ENCODE measurements around the gene RELN.

RELN gene

DNA sequence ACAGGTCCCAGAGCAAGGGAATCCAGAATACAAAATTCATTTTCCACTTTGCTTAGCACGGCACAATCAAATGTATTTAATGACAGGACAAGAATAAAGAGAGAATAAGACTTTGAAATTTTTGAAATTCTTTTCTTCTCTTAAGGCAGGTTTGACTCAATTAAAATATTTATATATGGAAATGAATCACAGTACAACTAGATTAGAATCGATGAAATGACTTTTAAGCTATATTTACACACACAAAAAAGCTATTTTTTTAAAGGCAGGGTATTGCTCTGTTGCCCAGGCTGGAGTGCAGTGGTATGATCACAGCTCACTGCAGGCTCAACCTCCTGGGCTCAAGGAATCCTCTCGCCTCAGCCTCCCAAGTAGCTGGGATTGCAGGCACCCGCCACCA, 278.0 kb downstream of the RELN start:
- DNase-seq, result no peak

DNA sequence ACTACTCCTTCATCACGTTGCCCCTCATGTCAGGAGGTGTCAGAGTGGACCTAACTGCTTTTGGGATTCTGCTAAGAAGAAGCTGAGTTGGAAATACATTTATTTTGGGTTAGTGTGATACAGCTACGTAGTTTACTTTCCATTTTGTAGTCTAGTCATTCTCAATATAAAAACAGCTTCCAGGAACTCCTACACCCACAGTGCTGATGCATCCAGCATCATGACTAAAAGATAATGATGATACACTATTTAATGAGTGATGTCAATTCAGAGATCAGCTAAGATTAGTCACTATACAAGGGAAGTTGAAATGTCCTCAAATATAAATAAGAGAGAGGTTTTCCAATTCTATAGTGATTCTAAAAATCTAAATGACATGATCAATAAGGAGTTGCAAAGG, 279.2 kb downstream of the RELN start:
- no peak for DNase-seq

DNA sequence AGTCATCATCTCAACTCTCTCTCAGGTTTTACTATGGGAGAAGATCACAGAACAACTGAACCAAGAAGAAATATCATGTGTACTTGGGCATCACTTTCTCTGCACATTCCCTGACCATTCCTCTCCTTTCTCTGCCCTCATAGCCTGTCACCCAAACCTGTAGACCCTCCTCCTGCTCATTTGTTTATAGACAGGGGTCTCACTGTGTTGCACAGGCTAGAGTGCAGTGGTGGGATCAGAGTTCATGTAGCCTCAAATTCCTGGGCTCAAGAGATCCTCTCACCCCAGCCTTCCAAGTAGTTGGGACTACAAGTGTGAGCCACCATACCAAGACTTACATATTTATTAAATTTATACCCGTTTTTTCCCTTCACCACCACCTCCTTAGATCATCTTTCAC, 282.7 kb downstream of the RELN start:
- DNase-seq, result no peak

DNA sequence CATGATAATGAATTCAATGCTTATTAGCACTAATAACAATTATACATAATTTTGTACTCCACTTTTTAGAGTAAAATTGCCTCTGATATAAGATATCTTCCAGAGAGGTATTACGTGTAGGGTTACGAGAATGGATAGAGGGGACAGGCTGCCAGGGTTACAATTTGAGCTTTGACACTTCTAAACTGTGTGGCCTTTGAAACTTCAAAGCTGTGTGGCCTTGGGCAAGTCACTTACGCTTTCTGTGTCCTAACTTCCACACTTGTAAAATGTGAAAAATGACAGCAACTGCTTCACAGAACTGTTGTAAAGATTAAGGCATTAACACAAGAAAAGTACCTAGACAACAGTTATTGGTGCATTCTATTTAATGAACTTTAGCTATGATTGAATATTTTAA, 283.9 kb downstream of the RELN start:
- DNase-seq, result no peak

DNA sequence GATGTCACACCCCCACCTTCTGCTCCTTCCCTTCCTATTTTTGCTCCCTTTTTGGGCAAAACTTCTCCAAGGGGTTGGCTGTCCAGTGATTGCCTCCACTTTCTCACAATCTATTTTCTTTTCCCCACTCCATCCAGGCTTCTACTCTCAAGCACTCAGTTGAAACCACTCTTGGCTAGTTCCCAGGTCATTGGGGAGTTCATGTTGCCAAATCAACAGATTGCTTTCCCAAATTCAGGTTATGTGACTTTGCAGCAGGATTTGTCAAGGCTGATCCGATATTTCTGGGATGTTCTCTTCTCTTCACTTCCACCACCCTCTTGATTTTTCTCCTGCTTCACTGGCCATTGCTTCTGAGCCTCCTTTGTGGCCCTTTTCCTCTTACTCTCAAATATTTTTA, 284.8 kb downstream of the RELN start:
- no peak for DNase-seq

DNA sequence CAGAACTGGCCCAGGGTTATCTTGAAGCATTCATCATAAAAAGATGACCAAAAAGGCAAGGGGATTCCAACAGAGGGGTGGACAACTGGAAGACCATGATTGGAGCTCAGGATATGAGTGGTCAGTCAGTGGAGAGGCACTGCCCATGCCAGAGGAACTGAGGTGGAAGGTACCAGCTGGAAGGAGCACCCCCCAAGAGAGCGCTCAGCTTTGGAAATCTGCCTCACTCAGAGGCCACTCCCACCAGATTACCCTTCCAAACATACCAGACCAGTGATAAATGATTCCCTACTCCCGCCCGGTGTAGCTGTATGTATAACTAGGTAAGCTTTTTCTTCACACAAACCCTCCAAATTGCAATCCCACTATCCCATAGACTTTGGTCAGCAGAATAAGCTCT, 286.5 kb downstream of the RELN start:
- DNase-seq, result no peak

DNA sequence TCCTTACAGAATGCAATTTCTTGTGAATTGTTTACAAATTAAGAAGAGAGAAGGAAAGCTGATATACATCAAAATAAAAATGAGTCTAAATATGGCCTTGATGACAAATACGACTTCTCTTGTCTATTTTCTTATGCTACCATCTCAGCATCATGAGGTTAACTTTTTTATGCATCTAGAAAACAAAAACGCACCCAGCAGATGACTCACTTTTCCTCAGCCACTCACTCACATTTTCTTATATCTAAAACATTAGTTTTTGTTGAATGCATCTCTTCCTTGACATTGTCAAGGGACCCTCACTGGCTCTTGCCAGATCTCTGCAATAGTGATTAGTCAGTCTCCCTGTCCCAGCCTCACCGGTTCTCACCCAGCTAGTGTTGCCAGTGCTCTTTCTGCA, 287.0 kb downstream of the RELN start:
- no peak for DNase-seq

DNA sequence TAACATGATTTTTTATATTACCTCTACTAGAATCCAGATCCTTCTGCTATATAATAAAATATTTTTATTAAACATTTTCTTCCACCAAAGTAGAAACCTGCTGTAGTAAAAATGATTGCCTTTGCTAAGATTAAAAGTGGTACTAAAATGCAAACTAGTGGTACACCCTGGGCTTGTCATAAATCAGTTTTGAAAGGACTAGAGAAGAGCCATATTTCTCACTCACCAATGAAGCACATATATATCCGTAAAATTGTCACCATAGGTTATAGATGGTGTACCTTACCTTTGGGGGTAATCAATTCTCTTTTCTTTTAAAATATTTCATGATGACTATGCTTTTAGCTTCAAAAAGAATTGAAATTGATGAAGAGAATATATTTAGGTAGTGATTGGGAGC, 290.4 kb downstream of the RELN start:
- DNase-seq, result no peak

DNA sequence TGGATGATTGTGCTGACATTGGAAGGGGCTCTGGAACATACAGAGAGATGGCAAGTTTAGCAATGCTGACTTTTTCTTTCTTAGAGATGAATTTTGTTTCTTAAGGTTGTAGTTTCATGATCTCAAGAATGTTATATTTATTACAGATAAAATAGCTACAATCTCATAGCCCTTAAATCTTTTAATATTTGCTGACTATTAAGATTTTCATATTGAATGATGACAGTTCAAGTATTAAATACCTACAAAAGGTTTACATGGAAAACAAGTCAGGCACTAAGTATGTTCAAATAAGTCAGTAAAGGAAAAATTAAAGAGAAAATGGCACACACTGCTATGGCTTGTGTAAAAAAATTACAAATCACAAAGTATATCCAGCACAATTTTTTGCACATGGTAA, 291.4 kb downstream of the RELN start:
- DNase-seq, result no peak

DNA sequence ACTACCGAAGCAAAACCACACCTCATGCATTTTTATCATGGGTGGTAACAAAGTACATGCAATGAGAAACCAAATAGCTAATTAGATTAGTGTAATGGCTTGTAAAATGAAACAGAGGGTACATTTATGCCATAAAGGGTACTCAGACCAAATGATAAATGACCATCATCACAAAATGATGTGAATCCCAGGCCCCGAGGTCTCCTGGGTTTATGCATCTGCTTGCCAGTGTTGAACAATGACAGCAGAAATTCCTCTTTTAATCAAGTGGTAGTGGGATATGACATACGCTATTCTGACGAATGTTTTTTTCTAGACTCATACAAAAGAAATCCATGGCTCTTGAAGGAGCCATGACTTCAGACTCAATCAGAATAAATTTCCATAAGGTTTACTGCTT, 293.9 kb downstream of the RELN start:
- DNase-seq, result no peak

DNA sequence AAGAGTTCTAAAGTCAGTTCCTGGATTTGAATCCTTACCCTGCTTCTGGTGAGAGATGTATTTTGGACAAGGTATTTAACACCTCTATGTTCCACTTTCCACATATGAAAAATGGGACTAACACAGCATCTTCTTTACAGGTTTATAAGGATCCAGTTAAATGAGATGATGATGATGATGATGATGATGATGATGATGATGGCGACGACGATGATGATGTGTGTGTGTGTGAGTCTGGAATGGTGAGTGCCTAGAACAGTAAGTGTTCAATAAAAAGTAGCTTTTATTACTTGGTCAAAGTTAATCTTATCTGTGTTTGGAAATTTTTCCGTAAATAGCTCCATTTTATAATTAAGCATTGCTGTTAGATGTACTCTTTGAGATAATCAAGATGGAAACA, 295.2 kb downstream of the RELN start:
- DNase-seq, result no peak

DNA sequence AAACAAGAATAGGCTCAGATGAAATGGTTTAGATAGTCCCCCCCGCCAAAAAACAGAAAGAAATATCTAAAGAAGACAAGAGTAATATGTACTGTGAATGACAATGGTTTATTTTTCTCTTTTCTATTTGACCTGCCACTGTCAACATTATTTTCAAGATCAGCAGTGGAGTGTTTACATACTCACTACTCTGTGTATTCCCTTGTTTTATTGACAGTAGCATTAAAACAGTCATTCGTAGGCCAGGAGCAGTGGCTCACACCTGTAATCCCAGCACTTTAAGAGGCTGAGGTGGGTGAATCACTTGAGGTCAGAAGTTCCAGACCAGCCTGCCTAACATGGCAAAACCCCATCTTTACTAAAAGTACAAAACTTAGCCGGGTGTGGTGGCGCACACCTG, 298.2 kb downstream of the RELN start:
- no peak for DNase-seq

DNA sequence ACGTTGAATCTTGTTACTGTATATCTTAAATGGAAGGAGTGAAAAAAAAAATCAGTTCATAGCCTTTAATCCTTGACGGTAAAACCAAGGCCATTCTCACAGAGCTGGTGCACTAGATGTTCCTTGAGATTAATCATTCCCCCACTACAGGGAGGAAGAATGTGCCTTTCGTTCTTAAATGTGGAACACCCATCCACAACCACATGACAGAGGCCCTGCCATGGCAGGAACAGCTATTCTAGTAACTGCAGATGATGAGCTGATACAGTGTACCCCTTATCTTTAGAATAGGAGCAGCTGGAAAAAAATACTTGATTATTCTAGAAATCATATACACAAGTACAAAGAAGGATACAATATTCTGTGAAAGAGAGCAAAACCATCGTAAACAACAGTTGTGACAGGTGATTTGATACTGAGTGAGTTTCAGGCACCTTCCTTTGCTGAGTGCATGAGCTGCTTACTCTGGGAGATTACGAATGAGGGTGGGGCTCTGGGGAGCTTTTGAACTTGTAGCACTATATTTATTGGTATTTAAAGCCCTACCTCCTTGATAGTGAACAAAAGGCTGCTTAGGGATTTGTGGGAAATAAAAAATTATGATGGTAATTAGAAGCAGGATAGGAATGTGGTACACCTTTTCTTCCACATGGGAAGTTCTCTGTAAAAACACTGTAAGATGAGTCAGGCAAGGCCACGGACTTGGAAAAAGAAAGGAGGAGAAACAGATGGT, 299.1 kb downstream of the RELN start:
- no peak for DNase-seq

DNA sequence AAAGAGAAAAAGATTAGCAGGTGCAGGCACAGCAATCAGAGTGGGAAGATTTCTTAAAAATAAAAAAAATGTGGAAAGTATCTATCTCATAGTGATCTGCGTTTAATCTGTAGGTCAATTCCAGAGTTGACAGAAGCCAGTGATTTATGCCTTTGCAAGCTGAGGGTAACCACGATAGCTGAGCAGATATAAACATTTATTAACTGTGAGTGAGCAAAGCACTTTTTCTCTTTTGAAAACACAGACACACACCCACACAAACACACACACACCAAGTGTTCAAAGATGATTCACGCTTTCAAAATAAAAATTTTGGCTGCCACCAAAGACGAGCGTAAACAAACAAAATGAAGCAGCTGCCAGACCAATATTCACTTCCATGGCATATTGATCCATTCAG, 300.2 kb downstream of the RELN start:
- no peak for DNase-seq

DNA sequence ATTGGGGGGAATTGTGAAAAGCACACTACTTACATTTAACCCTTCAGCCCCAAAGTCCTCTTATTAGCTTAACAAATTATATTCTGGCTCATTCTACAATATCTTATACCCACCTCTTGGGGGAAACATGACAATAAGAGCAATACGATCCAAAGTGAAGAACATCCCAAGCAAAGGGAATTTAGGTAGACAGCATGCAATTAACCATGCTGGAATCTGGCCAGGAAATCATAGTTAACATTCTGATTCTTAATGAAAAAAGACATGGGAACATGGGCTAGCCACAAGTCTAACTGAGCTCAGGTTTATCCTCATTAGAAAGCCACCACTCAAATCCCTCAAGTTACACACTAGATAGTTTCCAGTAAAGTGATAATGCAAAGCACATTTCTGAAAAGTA, 301.5 kb downstream of the RELN start:
- DNase-seq, result no peak

DNA sequence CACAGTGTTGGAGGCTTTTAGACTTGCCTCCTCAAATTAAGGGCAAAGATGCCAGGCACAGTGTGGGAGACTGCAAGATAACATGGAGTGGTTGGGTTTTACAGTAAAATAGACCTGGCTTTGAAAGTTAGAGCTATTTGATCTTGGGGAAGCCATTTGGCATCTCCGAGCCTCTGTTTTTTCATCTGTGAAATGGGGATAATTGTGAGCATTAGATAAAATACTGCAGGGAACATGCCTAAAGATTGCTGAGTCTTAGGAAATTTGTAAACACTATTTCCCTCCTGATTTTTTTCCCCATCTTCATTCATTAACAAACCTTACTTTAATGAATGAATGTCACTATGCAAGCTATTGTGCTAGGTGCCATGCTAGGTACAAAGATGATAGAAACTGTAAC, 302.2 kb downstream of the RELN start:
- DNase-seq, result no peak

DNA sequence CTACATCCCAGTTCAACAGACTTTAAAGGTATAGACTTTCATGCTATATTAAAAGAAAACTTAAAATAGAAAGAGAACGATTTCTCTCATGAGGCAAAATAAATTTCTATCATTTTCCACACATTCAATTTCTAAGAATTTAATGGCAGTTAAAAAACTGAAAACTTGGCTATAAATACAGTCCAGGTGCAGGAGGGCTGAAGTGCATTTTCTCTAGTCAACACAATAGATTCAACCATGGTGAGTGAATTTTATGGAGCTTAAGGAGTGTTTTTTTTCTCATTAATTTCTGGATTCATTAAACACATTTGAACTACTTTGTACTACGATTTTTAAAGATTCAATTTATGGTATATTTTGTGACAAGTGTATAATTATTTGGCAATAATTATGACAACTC, 302.7 kb downstream of the RELN start:
- no peak for DNase-seq

DNA sequence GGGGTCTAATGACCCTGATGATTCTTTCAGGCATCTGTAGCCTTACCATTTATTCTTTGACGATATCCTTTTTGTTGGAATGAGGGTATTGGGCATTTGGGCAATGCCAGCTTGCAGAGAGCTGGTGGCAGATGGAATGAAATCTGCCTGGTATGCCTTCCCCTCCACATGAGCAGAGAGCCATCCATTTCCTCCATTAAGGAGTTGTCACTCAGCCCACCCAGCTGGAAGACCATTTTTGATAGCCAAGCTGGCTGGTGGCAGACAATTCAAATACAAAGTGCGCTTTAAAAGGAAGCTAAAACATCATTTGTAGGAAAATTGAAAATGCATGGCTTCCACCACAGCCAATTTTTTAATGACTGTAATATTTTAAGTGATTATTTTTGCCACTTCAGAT, 303.4 kb downstream of the RELN start:
- no peak for DNase-seq

DNA sequence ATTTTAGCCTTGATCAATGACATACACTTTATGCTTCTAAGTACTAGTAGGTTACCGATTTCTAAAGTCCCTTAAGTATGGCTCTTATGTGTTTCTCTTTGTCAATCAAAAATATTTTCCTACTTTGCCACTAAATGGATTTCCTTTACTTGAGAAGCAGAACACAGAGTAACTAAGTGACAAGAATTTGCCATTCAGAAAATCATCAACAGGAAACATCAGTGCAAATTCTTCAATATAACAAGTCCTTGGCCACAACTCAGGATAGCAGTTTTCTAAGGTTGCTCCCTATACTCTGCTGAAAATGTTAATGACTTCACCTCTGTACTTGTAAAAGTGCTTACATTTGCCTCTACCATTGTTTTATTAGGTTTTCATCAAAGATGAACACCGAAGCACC, 303.8 kb downstream of the RELN start:
- DNase-seq, result no peak

DNA sequence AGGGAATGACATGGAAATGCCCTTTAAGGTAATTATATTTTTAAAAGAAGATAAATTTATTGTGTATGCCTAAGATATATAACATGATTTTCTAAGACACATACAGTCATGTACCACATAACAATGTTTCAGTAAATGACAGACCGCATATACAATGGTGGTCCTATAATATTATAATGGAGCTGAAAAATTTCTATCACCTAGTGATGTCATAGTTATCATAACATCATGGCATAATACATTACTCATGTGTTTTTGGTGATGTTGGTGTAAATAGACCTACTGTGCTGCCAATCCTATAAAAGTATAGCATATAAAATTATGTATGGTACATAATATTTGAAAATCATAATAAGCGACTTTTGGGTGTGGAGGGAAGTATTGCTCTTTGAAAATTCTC, 306.1 kb downstream of the RELN start:
- no peak for DNase-seq

DNA sequence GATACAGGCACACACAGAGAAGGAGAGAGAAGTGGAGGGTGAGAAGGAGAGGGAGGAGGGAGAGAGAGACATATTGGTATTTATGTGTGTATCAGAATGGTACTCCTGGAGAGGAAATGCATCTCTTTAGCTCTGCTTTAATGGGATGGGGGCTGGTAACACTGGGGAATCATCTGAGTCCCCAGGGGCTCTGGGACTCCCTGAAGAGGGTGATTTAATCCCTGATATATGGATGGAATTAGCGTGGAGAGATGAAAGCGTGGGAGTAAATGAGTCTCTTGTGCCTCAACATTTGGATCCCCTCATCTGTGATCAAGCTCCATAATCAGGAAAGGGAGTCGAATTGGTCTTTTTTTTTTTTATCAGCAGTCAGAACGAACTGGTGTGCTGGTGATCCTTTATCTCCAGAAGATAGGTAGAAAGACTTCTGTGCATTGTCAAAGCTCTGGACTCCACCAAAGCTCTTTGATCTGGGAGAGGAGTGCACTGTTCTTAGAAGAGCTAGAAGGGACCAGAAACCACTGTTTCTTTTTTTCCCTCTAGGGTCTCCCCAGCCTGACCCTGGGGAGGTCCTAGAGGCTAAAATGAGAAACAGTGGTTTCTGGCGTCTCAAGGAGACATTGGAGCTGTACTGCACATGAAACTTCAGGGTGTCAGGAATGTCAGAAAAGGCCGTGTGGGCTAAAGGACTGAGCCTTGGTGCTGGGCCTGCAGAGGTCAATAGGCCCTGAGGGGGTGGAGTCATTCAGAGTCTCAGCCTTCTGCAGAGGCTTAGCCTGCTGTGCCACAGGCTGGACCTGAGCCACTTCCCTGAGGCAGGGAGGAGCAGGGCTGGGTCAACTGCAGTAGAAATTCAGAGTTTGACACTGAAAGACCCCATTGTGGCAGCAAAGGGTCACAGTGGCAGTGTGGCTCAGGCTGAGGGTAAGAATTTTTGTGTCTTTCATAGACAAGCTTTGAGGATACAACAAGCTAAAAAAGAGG, 309.0 kb downstream of the RELN start:
- DNase-seq, result no peak

DNA sequence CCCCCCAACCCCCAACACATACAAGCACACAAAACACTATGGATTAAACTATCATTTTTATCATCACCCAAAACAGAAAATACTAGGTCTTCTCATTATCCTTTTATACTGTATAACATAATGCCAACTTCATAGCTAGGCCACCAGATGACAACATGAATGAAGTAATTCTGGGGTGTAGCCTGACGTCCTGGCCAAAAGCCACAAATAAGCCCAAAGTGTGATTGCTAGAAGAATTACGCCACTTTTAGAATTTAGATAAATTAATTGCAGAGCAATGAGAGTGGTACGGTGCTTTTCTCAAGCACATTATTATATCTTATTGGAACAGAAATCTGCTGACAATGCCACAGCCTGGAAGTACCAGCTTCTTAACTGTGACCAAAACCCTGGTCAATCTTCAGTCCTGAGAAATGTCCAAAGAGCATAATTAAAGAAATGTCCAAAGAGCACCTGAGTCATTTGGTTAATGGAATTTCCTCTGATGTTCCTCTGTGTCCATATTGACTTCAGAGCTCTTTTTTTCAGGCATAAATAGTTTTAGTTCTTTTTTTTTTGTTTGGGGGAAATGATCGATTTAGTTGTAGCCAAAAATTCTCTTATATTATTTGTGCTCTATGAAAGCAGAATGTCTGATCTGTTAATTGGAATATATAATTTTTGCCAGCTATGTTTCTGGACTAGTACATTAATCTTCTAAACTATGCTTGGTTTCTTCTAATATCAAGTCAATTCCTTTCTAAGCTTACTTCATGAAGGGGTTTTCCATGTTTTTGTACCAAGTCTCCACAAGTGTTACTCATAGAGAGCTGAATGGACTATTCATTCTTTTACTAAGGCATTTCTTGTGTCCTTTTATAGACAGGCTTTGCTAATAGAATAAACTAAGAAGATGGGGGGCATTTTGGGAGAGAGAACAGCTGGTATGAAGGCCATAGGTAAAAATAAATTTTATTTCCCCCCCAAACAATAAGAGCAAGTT, 310.0 kb downstream of the RELN start:
- DNase-seq, result no peak

DNA sequence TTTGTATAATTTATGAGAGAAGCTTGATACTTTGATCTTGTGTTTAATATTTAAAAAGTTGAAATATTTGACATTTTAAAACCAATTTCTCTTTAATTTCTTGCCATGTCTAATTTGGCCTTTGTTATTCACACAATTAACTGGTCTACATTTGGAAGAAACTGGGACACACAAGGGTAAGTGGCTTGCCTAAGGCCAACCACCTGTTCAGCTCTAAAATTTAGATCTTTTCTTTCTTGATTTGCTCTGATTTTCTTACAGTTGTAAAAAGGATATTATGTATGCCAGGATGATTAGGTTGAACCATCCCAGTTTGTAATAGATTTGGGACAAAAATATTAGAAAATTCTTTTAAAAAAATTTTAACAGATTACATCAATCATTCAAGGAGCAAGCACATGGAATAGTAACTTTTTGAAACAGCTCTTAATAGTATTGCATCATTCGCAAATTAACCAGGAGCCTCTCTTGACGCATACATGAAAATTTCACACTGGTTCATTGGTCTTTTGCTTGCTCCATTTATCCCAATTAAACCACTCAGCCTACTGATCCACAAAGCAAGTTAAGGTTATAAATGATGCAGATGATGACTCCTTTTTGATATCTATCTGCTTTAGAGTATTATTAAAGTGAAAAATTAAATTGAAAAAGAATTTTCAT, 321.0 kb downstream of the RELN start:
- DNase-seq, result no peak
